ENCODE measurements around the gene ZYG11B. TPM values are rescaled to one million over a fixed set of nuclear protein-coding genes. Genes with fewer than 3 reads are reported as not detected.

The ZYG11B gene
- polyA plus RNA-seq, 1 donor (not counting 4 experiments of a cell fraction or from before 2014, with no cell fraction given): 13.4 TPM

DNA sequence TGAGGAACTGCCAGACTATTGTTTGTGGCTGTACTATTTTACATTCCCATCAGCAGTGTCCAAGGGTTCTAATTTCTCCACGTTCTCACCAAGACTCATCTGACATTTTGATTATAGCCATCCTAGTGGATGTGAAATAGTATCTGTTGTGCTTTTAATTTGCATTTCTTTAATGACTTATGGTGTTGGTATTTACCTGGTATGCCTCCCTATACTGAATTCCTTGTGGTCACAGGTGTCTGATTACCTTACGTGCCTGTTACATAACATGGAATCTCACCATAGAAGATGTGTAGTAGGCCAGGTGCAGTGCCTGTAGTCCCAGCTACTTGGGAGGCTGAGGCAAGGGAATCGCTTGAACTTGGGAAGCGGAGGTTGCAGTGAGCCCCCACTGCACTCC is 129.8 kb downstream of the ZYG11B start:
- Histone ChIP-seq H3K27ac (ENCODE audit: control insufficient read depth, insufficient read depth, low read length) (no peak overlapping the region), H3K9me3 (ENCODE audit: control insufficient read depth, low read depth, low read length) (no peaks in the 10 kb centered on the region), H3K4me3 (ENCODE audit: control insufficient read depth in 2 of 3, extremely low read depth in 1 of 3, insufficient read depth in 2 of 3, low read depth in 1 of 3, low read length in 3 of 3) (no peak overlapping the region), H3K9me1 (ENCODE audit: control insufficient read depth, extremely low read depth, insufficient read depth, low read length) (no peaks in the 10 kb centered on the region), H3K79me2 (ENCODE audit: control insufficient read depth, insufficient read depth, low read length) (no peaks in the 10 kb centered on the region), H3K4me2 (ENCODE audit: control insufficient read depth, extremely low read depth, insufficient read depth, low read depth, low read length) (no peak overlapping the region), H2AFZ (ENCODE audit: control insufficient read depth, low read length) (no peak overlapping the region), H3K36me3 (ENCODE audit: control insufficient read depth in 2 of 2, extremely low read depth in 1 of 2, insufficient read depth in 2 of 2, low read length in 2 of 2) (no peaks in the 10 kb centered on the region), H3K27me3 (ENCODE audit: control insufficient read depth, extremely low read depth, insufficient read depth, low read length) (no peaks in the 10 kb centered on the region), H4K20me1 (ENCODE audit: control insufficient read depth, extremely low read depth, insufficient read depth, low read length) (no peaks in the 10 kb centered on the region), H3K4me1 (ENCODE audit: control insufficient read depth, extremely low read depth, insufficient read depth, low read length) (peaks cover 15% of the 10 kb centered on the region), H3K9ac (ENCODE audit: control insufficient read depth, extremely low read depth, insufficient read depth, low read length) (no peak overlapping the region)
- DNase-seq (ENCODE audit: low read depth, low spot score) (peak; percentile 40), FAIRE-seq (peak; percentile 61)
- TF ChIP-seq, protein P1, sequence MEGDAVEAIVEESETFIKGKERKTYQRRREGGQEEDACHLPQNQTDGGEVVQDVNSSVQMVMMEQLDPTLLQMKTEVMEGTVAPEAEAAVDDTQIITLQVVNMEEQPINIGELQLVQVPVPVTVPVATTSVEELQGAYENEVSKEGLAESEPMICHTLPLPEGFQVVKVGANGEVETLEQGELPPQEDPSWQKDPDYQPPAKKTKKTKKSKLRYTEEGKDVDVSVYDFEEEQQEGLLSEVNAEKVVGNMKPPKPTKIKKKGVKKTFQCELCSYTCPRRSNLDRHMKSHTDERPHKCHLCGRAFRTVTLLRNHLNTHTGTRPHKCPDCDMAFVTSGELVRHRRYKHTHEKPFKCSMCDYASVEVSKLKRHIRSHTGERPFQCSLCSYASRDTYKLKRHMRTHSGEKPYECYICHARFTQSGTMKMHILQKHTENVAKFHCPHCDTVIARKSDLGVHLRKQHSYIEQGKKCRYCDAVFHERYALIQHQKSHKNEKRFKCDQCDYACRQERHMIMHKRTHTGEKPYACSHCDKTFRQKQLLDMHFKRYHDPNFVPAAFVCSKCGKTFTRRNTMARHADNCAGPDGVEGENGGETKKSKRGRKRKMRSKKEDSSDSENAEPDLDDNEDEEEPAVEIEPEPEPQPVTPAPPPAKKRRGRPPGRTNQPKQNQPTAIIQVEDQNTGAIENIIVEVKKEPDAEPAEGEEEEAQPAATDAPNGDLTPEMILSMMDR (optimal IDR thresholded peaks at IDR 0.05 in 1 of 3, IDR thresholded peaks at IDR 0.05 in 1 of 3, conservative IDR thresholded peaks at IDR 0.05 in 1 of 3; ENCODE audit: extremely low read depth in 1 of 3, insufficient read depth in 2 of 3, low read length in 3 of 3): no peak
- no peak for TF ChIP-seq EZH2 (IDR thresholded peaks at IDR 0.05; ENCODE audit: low read length)
- dilution Hi-C loops (cut with MboI; ENCODE audit: extremely low pct_ligation_motif_present, low sequenced_read_pairs): no loop called here

DNA sequence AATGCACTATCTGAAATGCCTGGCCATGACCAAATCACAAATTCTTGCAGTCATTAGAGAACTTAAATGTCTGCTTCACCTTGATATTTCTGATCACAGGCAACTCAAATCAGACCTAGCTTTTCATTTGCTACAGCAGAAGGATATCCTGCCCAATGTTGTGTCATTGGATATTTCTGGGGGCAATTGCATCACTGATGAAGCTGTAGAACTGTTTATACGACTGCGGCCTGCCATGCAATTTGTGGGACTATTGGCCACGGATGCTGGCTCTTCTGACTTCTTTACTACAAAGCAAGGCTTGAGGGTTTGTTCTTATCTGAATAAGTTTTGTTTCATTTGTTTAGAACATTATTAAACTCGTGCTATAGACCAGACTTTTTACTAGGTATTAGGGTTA is 131.2 kb downstream of the ZYG11B start:
- H3K36me3 ChIP-seq (ENCODE audit: control insufficient read depth in 2 of 2, extremely low read depth in 1 of 2, insufficient read depth in 2 of 2, low read length in 2 of 2): no peaks in the 10 kb centered on the region
- H3K27ac ChIP-seq (ENCODE audit: control insufficient read depth, insufficient read depth, low read length): no peak overlapping the region
- no peak overlapping the region for H3K4me2 ChIP-seq (ENCODE audit: control insufficient read depth, extremely low read depth, insufficient read depth, low read depth, low read length)
- no peak overlapping the region for H2AFZ ChIP-seq (ENCODE audit: control insufficient read depth, low read length)
- dilution Hi-C loops (cut with MboI; ENCODE audit: extremely low pct_ligation_motif_present, low sequenced_read_pairs): no loop called here
- no peaks in the 10 kb centered on the region for H3K9me3 ChIP-seq (ENCODE audit: control insufficient read depth, low read depth, low read length)
- DNase-seq (ENCODE audit: low read depth, low spot score): no peak
- no peak overlapping the region for H3K4me3 ChIP-seq (ENCODE audit: control insufficient read depth in 2 of 3, extremely low read depth in 1 of 3, insufficient read depth in 2 of 3, low read depth in 1 of 3, low read length in 3 of 3)
- H3K79me2 ChIP-seq (ENCODE audit: control insufficient read depth, insufficient read depth, low read length): no peaks in the 10 kb centered on the region
- no peaks in the 10 kb centered on the region for H3K9me1 ChIP-seq (ENCODE audit: control insufficient read depth, extremely low read depth, insufficient read depth, low read length)
- peaks cover 15% of the 10 kb centered on the region for H3K4me1 ChIP-seq (ENCODE audit: control insufficient read depth, extremely low read depth, insufficient read depth, low read length)
- no peak overlapping the region for H3K9ac ChIP-seq (ENCODE audit: control insufficient read depth, extremely low read depth, insufficient read depth, low read length)
- FAIRE-seq: no peak
- no peaks in the 10 kb centered on the region for H3K27me3 ChIP-seq (ENCODE audit: control insufficient read depth, extremely low read depth, insufficient read depth, low read length)
- H4K20me1 ChIP-seq (ENCODE audit: control insufficient read depth, extremely low read depth, insufficient read depth, low read length): no peaks in the 10 kb centered on the region
- TF ChIP-seq EZH2 (IDR thresholded peaks at IDR 0.05; ENCODE audit: low read length): no peak
- TF ChIP-seq, protein P1 (optimal IDR thresholded peaks at IDR 0.05 in 1 of 3, IDR thresholded peaks at IDR 0.05 in 1 of 3, conservative IDR thresholded peaks at IDR 0.05 in 1 of 3; ENCODE audit: extremely low read depth in 1 of 3, insufficient read depth in 2 of 3, low read length in 3 of 3): no peak

Measured in keratinocyte (primary cell).